HepG2 (cell line): ENCODE measurements around the gene SRP14. TPM values are rescaled to one million over a fixed set of nuclear protein-coding genes. Genes with fewer than 3 reads are reported as not detected.

Experiments used
- ATAC-seq: fragments of 200-7000 bp; cut with Tn5 transposase; 3 replicates; pipeline ENCODE4 v1.9.1; 2020; ENCODE audit warnings: mild to moderate bottlenecking, moderate library complexity
- BruUV-seq: library from RNA; stranded (reverse); fragments of 400-500 nt; replicated peaks from 2 replicates; lab custom pipeline; 2021; lab: Mats Ljungman, UMichigan
- CTCF ChIA-PET: fragments of 300-600 bp; formaldehyde crosslinking; extraction: SDS; loops from one replicate; lab custom pipeline; 2021; ENCODE audit warnings: low total read pairs, inconsistent platforms, low intra/inter-chr PET ratio; lab: Yijun Ruan, JAX
- POLR2A ChIA-PET: fragments of 350-600 bp; sonication (Branson Sonifier 250); formaldehyde crosslinking; loops from one replicate; lab custom pipeline; 2020; ENCODE audit warnings: antibody characterized with exemption, inconsistent platforms; lab: Yijun Ruan, JAX
- DNase-seq: peaks from one replicate; pipeline ENCODE4 v3.0.0-alpha.2; 2015; ENCODE audit warnings: low spot score
- FAIRE-seq: peaks from 3 replicates; lab custom pipeline; 2011; peaks lifted over from hg19 to GRCh38; lab: Jason Lieb, UNC
- H2AFZ ChIP-seq: one replicate; pipeline ENCODE4 v1.6.1; 2011; ENCODE audit warnings: low read length, inconsistent platforms
- H3K27ac ChIP-seq: fragments of 300-600 bp; 3 replicates; pipeline ENCODE4 v1.8.0; 2011; ENCODE audit warnings: mixed run types, mild to moderate bottlenecking, mixed read lengths, low read length, inconsistent platforms; ENCODE audit not compliant: insufficient read depth; ENCODE audit errors: extremely low read length
- H3K27me3 ChIP-seq, 2 experiments: fragments of 200-600 bp in 1 of 2; 2 replicates in 1 of 2; 3 replicates in 1 of 2; pipeline versions ENCODE4 v1.6.0 to v1.8.0; 2011; ENCODE audit warnings: low read length in 2 of 2, mild to moderate bottlenecking in 2 of 2, moderate library complexity in 2 of 2, inconsistent platforms in 1 of 2; ENCODE audit not compliant: insufficient read depth in 2 of 2, control insufficient read depth in 1 of 2
- H3K36me3 ChIP-seq, 2 experiments: fragments of 200-600 bp in 1 of 2; replicated peaks in 1 of 2; 2 replicates in 1 of 2; 3 replicates in 1 of 2; pipeline versions ENCODE4 v1.5.1 to v1.8.0; 2011; ENCODE audit warnings: low read length in 2 of 2, inconsistent platforms in 1 of 2; ENCODE audit not compliant: insufficient read depth in 2 of 2, control insufficient read depth in 1 of 2
- H3K4me1 ChIP-seq: 2 replicates; pipeline ENCODE4 v1.5.1; 2012; ENCODE audit warnings: low read length, inconsistent platforms; ENCODE audit not compliant: insufficient read depth
- H3K4me2 ChIP-seq: 2 replicates; pipeline ENCODE4 v1.6.0; 2011; ENCODE audit warnings: low read depth, low read length, inconsistent platforms
- H3K4me3 ChIP-seq, 3 experiments: fragments of 200-600 bp in 1 of 3; sonication (generic), shearing (Covaris generic) in 1 of 3; replicated peaks in 1 of 3; 2 replicates each; pipeline ENCODE4 v1.5.1; 2011 to 2016; ENCODE audit warnings: low read length in 3 of 3, inconsistent platforms in 2 of 3, low read depth in 2 of 3, mild to moderate bottlenecking in 2 of 3, control low read depth in 1 of 3, mixed read lengths in 1 of 3; ENCODE audit not compliant: insufficient read depth in 1 of 3
- H3K79me2 ChIP-seq: one replicate; pipeline ENCODE4 v1.6.1; 2011; ENCODE audit warnings: low read length, inconsistent platforms; ENCODE audit not compliant: insufficient read depth
- H3K9ac ChIP-seq: 2 replicates; pipeline ENCODE4 v1.6.0; 2011; ENCODE audit warnings: mild to moderate bottlenecking, low read depth, low read length, inconsistent platforms; ENCODE audit not compliant: insufficient read depth
- H3K9me3 ChIP-seq: 2 replicates; pipeline ENCODE4 v1.5.1; 2012; ENCODE audit warnings: mild to moderate bottlenecking, low read length
- H4K20me1 ChIP-seq: 2 replicates; pipeline ENCODE4 v1.6.0; 2011; ENCODE audit warnings: inconsistent platforms, mild to moderate bottlenecking, low read length, moderate library complexity; ENCODE audit not compliant: insufficient read depth
- EEA1 ChIP-seq: sonication (generic); formaldehyde crosslinking; IDR thresholded peaks from 2 replicates; pipeline ENCODE4 v1.5.1; 2020; ENCODE audit warnings: mild to moderate bottlenecking, missing genetic modification reagents, borderline replicate concordance
- PAX8 ChIP-seq: sonication (generic); formaldehyde crosslinking; IDR thresholded peaks from 2 replicates; pipeline ENCODE4 v1.8.0; 2022; ENCODE audit warnings: mild to moderate bottlenecking, missing genetic modification reagents, borderline replicate concordance
- POGZ ChIP-seq: sonication (generic); formaldehyde crosslinking; IDR thresholded peaks from 2 replicates; pipeline ENCODE4 v1.4.0; 2020; ENCODE audit warnings: mild to moderate bottlenecking, missing genetic modification reagents
- PTBP1 ChIP-seq: fragments of 200-400 bp; formaldehyde crosslinking; IDR thresholded peaks from 2 replicates; pipeline ENCODE4 v1.6.1; 2018; ENCODE audit warnings: low read length, low read depth; ENCODE audit not compliant: poor library complexity, severe bottlenecking
- SMYD3 ChIP-seq: sonication (generic); formaldehyde crosslinking; IDR thresholded peaks from 2 replicates; pipeline ENCODE4 v1.8.1; 2023; ENCODE audit warnings: mild to moderate bottlenecking, missing genetic modification reagents
- ZNF138 ChIP-seq: sonication (generic); formaldehyde crosslinking; IDR thresholded peaks from 2 replicates; pipeline ENCODE4 v1.5.0; 2020; ENCODE audit warnings: mild to moderate bottlenecking, low read depth, missing genetic modification reagents
- ZNF17 ChIP-seq: sonication (generic); formaldehyde crosslinking; IDR thresholded peaks from 2 replicates; pipeline ENCODE4 v1.5.0; 2020; ENCODE audit warnings: mild to moderate bottlenecking, missing genetic modification reagents
- ZNF607 ChIP-seq: sonication (generic); formaldehyde crosslinking; IDR thresholded peaks from 2 replicates; pipeline ENCODE4 v1.5.1; 2020; ENCODE audit warnings: missing genetic modification reagents, mild to moderate bottlenecking, borderline replicate concordance
- ZNF652 ChIP-seq: IDR thresholded peaks from 2 replicates; pipeline ENCODE4 v1.6.1; 2016; ENCODE audit warnings: low read depth, borderline replicate concordance
- ZZZ3 ChIP-seq: sonication (generic); formaldehyde crosslinking; IDR thresholded peaks from 2 replicates; pipeline ENCODE4 v1.4.0; 2020; ENCODE audit warnings: missing genetic modification reagents, mild to moderate bottlenecking, borderline replicate concordance
- WGBS: methylation state at CpG from one replicate; pipeline ENCODE4 v1.1.6; 2017; ENCODE audit warnings: low lambda C conversion rate; 5-methylcytosine and 5-hydroxymethylcytosine counted together
- in situ Hi-C: cut with HindIII; loops from 2 replicates; pipeline ENCODE4 v1.10.0; 2017; ENCODE audit warnings: low pct_unique_long_range_greater_than_20kb; ENCODE audit not compliant: extremely low pct_ligation_motif_present
- intact Hi-C: fragments of 100-400 bp; cut with micrococcal nuclease; formaldehyde crosslinking; loops from one replicate; pipeline ENCODE4 v1.10.0; 2022; ENCODE audit not compliant: unreplicated experiment
- polyA plus RNA-seq, 8 experiments: library from polyadenylated mRNA; depleted of rRNA in 3 of 8; stranded (reverse) in 7 of 8; unstranded in 1 of 8; fragments of >200 nt; fragmentation: Illumina TruSeq in 4 of 8; extraction: Trizol in 4 of 8; gene quantifications; 2 replicates each; pipeline versions ENCODE4 v1.2.1 to v1.2.3, GENCODE V29; 2011 to 2016; ENCODE audit warnings: low read depth in 4 of 8, missing spikeins in 1 of 8, mixed read lengths in 1 of 8; ENCODE audit not compliant: insufficient read depth in 1 of 8
- total RNA-seq, 5 experiments: library from RNA; depleted of rRNA; stranded (reverse); fragments of >200 nt; fragmentation: Illumina TruSeq; extraction: Trizol; gene quantifications; 2 replicates each; pipeline ENCODE4 v1.2.3, GENCODE V29; 2016; ENCODE audit warnings: low read depth in 1 of 5

SRP14 gene
- total and polyA plus RNA-seq, 2 of the 13 experiments (the other 11 are each of a cell fraction or from before 2014, with no cell fraction given): 208 to 356 TPM

GRCh38 chr15:39999538-40000200 lies 39.3 kb downstream of the SRP14 start:
- H3K79me2 ChIP-seq: peaks cover 23% of the 10 kb centered on the region
- intact Hi-C loops (loop anchor here (5.0 kb wide), 2 partner anchors 38 to 67 kb away; partner anchors contain the start of genes EIF2AK4 and SRP14), in situ Hi-C loops (no loop called here)
- ChIA-PET POLR2A (no interaction called here), CTCF (no interaction called here)
- peaks cover 42% of the 10 kb centered on the region for H3K4me1 ChIP-seq
- no peak for DNase-seq
- peaks cover 1 to 8% of the 10 kb centered on the region in 2 experiments; a peak in 2 of 5 replicates for H3K36me3 ChIP-seq
- no peak overlapping the region for H3K4me2 ChIP-seq
- no TSS peak for BruUV-seq
- H2AFZ ChIP-seq: no peak overlapping the region
- ATAC-seq: no peak
- no peak for FAIRE-seq
- TF ChIP-seq PTBP1 (no peak), POGZ (CRISPR knock-in tag) (no peak), SMYD3 (CRISPR knock-in tag) (no peak)
- no peaks in the 10 kb centered on the region for H4K20me1 ChIP-seq
- no peaks in the 10 kb centered on the region for H3K27me3 ChIP-seq
- no peak overlapping the region for H3K9ac ChIP-seq
- no peak overlapping the region for H3K27ac ChIP-seq
- no peaks in the 10 kb centered on the region for H3K9me3 ChIP-seq
- no peak overlapping the region for H3K4me3 ChIP-seq

GRCh38 chr15:39998511-39999077 lies 40.4 kb downstream of the SRP14 start:
- 89% methylated on average over 6 of the region's 6 CpGs for WGBS
- Histone ChIP-seq H3K36me3 (peaks cover 1 to 10% of the 10 kb centered on the region in 2 experiments; a peak in 2 of 5 replicates), H3K4me2 (no peak overlapping the region), H3K27me3 (no peaks in the 10 kb centered on the region), H3K9me3 (no peaks in the 10 kb centered on the region)
- TF ChIP-seq ZNF17 (CRISPR knock-in tag) (no peak), ZNF138 (CRISPR knock-in tag) (no peak), ZNF607 (CRISPR knock-in tag) (no peak), EEA1 (CRISPR knock-in tag) (no peak), PAX8 (CRISPR knock-in tag) (no peak), ZZZ3 (CRISPR knock-in tag) (no peak), ZNF652 (CRISPR knock-in tag) (no peak)
- TF ChIP-seq, all 625 proteins: peak for 0
- H4K20me1 ChIP-seq: no peaks in the 10 kb centered on the region
- ATAC-seq (no peak), DNase-seq (no peak), FAIRE-seq (no peak)
- peaks cover 31% of the 10 kb centered on the region for H3K4me1 ChIP-seq
- H3K4me3 ChIP-seq: no peak overlapping the region
- H3K9ac ChIP-seq: no peak overlapping the region
- CTCF ChIA-PET: no interaction called here
- POLR2A ChIA-PET: no interaction called here
- no TSS peak for BruUV-seq
- H2AFZ ChIP-seq: no peak overlapping the region
- H3K27ac ChIP-seq: no peak overlapping the region
- in situ Hi-C loops (no loop called here), intact Hi-C loops (no loop called here)
- H3K79me2 ChIP-seq: peaks cover 12% of the 10 kb centered on the region
